Vagina (tissue), 2 donors: ENCODE measurements around the gene RCAN2.

Experiments
- POLR2A ChIP-seq, 2 donors: fragments of 450-650 bp; IDR thresholded peaks; one replicate each; pipeline ENCODE4 v1.6.1; 2017; ENCODE audit warnings: antibody characterized with exemption in 2 of 2, mild to moderate bottlenecking in 2 of 2, moderate library complexity in 2 of 2
- TF ChIP-seq, protein P1 (sequence below), 3 experiments: fragments of 450-650 bp in 2 of 3; fragments of 200-600 bp in 1 of 3; sonication (generic) in 1 of 3; IDR thresholded peaks; one replicate each; pipeline ENCODE4 v1.5.1; 2017 to 2019; ENCODE audit warnings: antibody characterized with exemption in 3 of 3, mild to moderate bottlenecking in 2 of 3, moderate library complexity in 2 of 3

DNA sequence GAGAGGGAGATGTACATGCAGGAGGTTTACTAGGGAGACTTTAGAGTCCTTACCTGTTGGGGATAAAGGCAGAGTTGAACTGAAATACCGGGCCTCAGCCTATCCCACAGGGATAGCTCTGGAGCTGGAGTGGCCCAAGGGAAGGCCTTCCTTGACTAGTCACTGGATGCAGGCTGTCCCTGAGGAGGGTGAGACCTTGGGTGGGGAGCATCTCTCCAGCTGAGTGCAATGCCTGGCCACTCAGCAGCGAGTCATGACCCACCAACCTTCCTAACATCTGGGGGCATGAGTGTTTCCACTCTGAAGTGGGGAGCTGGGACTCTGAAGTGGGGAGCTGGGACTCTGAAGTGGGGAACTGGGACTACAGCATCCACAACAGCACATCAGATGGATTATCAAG is 274.4 kb downstream of the RCAN2 start:
- no peak for TF ChIP-seq POLR2A (IDR thresholded peaks at IDR 0.05)
- TF ChIP-seq, protein P1, sequence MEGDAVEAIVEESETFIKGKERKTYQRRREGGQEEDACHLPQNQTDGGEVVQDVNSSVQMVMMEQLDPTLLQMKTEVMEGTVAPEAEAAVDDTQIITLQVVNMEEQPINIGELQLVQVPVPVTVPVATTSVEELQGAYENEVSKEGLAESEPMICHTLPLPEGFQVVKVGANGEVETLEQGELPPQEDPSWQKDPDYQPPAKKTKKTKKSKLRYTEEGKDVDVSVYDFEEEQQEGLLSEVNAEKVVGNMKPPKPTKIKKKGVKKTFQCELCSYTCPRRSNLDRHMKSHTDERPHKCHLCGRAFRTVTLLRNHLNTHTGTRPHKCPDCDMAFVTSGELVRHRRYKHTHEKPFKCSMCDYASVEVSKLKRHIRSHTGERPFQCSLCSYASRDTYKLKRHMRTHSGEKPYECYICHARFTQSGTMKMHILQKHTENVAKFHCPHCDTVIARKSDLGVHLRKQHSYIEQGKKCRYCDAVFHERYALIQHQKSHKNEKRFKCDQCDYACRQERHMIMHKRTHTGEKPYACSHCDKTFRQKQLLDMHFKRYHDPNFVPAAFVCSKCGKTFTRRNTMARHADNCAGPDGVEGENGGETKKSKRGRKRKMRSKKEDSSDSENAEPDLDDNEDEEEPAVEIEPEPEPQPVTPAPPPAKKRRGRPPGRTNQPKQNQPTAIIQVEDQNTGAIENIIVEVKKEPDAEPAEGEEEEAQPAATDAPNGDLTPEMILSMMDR (IDR thresholded peaks at IDR 0.05) = no peak
